Calu3 (cell line): ENCODE results near the gene ACSM5. TPM values are rescaled to one million over a fixed set of nuclear protein-coding genes. Genes with fewer than 3 reads are reported as not detected.

Experiments used
- BruUV-seq: library from RNA; stranded (reverse); fragments of 400-500 nt; replicated peaks from 2 replicates; lab custom pipeline; 2021; lab: Mats Ljungman, UMichigan
- CTCF ChIA-PET: fragments of 300-600 bp; sonication (Branson Sonifier 250); formaldehyde crosslinking; loops from one replicate; lab custom pipeline; 2022; ENCODE audit warnings: antibody characterized with exemption; lab: Charles Lee
- DNase-seq: peaks from one replicate; pipeline ENCODE4 v3.0.0; 2022
- H3K27ac Mint-ChIP-seq: one replicate; pipeline ENCODE4 v1.8.0; 2022; ENCODE audit warnings: mixed read lengths; ENCODE audit not compliant: unreplicated experiment
- H3K27me3 Mint-ChIP-seq: one replicate; pipeline ENCODE4 v1.8.0; 2022; ENCODE audit warnings: mixed read lengths; ENCODE audit not compliant: unreplicated experiment
- H3K36me3 Mint-ChIP-seq: one replicate; pipeline ENCODE4 v1.8.0; 2022; ENCODE audit warnings: mild to moderate bottlenecking, moderate library complexity, mixed read lengths; ENCODE audit not compliant: insufficient read depth, unreplicated experiment
- H3K4me1 Mint-ChIP-seq: one replicate; pipeline ENCODE4 v1.8.0; 2022; ENCODE audit warnings: mild to moderate bottlenecking, low read depth, mixed read lengths; ENCODE audit not compliant: unreplicated experiment
- H3K4me3 Mint-ChIP-seq: one replicate; pipeline ENCODE4 v1.8.0; 2022; ENCODE audit warnings: mild to moderate bottlenecking, low read depth, moderate library complexity, mixed read lengths; ENCODE audit not compliant: unreplicated experiment
- H3K9me3 Mint-ChIP-seq: one replicate; pipeline ENCODE4 v1.8.0; 2022; ENCODE audit warnings: low read depth, mixed read lengths; ENCODE audit not compliant: unreplicated experiment
- intact Hi-C: fragments of 100-400 bp; cut with micrococcal nuclease; formaldehyde crosslinking; loops from one replicate; pipeline ENCODE4 v1.10.0; 2022; ENCODE audit not compliant: unreplicated experiment
- total RNA-seq: library from RNA; stranded (reverse); gene quantifications from 2 replicates; pipeline ENCODE4 v1.2.3, GENCODE V29; 2022
- TF ChIP-seq, protein P1 (sequence below): fragments of 200-600 bp; IDR thresholded peaks from one replicate; pipeline ENCODE4 v1.8.0; 2022; ENCODE audit warnings: antibody characterized with exemption; ENCODE audit not compliant: unreplicated experiment

ACSM5 gene
- total RNA-seq, 1 experiment from 2014 or later, result not detected

GRCh38 chr16:20382202-20382948 is 27.0 kb upstream of the ACSM5 start:
- Mint-ChIP-seq H3K4me3 (no peak overlapping the region), H3K27me3 (peaks cover 50% of the 10 kb centered on the region), H3K27ac (no peak overlapping the region), H3K9me3 (no peaks in the 10 kb centered on the region), H3K4me1 (no peaks in the 10 kb centered on the region), H3K36me3 (no peaks in the 10 kb centered on the region)
- intact Hi-C loops, result loop anchor here (2.0 to 10.0 kb wide), 3 partner anchors 398 to 824 kb away; no protein-coding TSS in a partner anchor
- DNase-seq, result no peak
- BruUV-seq, result no TSS peak
- TF ChIP-seq, protein P1, sequence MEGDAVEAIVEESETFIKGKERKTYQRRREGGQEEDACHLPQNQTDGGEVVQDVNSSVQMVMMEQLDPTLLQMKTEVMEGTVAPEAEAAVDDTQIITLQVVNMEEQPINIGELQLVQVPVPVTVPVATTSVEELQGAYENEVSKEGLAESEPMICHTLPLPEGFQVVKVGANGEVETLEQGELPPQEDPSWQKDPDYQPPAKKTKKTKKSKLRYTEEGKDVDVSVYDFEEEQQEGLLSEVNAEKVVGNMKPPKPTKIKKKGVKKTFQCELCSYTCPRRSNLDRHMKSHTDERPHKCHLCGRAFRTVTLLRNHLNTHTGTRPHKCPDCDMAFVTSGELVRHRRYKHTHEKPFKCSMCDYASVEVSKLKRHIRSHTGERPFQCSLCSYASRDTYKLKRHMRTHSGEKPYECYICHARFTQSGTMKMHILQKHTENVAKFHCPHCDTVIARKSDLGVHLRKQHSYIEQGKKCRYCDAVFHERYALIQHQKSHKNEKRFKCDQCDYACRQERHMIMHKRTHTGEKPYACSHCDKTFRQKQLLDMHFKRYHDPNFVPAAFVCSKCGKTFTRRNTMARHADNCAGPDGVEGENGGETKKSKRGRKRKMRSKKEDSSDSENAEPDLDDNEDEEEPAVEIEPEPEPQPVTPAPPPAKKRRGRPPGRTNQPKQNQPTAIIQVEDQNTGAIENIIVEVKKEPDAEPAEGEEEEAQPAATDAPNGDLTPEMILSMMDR, result no peak
- CTCF ChIA-PET, result interaction anchor here (1.3 to 5.8 kb wide), 4 partner anchors 10 to 483 kb away, joined by 3 to 99 read pairs (median 17); no protein-coding TSS in a partner anchor

DNA sequence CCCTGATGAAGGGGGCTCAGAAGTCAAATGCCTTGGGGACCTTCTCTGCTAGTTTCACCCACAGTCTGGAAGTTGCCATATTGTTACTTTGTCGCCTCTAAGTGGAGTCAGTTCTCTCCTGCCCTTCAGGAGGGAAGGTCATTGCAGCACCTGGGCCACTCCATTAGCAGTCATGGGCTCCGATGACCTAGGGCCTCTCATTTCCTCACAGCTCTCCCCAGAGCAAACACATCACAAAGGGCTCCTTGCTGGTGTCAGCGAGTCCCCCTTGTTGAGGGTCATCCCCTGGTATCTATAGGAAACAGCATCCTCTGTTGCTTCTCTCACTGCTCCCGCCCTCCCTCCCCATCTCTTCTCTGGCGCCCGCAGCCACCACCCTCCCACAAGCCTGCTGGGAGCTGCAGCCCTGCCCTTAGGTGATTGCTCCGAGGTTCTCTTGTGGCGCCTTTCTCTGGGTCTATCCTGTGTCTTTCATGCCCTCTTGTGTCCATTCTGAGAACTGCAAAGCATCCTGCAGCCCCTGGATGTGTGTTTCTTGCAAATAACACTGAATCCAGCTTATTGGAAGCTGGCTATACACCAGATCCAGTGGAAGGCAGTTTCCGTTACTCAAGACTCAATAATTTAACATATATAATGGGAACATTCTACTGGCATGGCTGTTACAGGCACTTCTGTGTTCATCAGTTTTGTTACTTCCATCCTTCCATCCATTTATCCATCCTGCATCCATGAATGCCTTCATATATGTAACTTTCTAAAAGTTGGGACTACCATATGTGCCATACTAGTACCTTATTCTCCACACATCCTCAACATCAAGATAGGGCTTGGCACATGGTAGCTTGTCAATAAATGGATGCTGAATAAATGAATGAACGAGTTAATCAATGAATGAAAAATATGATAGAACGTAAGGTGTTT is 26.0 kb upstream of the ACSM5 start:
- H3K9me3 Mint-ChIP-seq, result no peaks in the 10 kb centered on the region
- BruUV-seq, result no TSS peak
- H3K4me1 Mint-ChIP-seq, result no peaks in the 10 kb centered on the region
- CTCF ChIA-PET, result interaction anchor here (0.6 to 5.8 kb wide), 6 partner anchors 11 to 484 kb away, joined by 3 to 99 read pairs (median 4); no protein-coding TSS in a partner anchor
- intact Hi-C loops, result loop anchor here (1.0 to 10.0 kb wide), 5 partner anchors 399 to 825 kb away; no protein-coding TSS in a partner anchor
- H3K27ac Mint-ChIP-seq, result no peak overlapping the region
- TF ChIP-seq, protein P1, result peak; percentile 89
- DNase-seq, result peak; percentile 81
- H3K27me3 Mint-ChIP-seq, result peaks cover 50% of the 10 kb centered on the region
- H3K36me3 Mint-ChIP-seq, result no peaks in the 10 kb centered on the region
- H3K4me3 Mint-ChIP-seq, result no peak overlapping the region

DNA sequence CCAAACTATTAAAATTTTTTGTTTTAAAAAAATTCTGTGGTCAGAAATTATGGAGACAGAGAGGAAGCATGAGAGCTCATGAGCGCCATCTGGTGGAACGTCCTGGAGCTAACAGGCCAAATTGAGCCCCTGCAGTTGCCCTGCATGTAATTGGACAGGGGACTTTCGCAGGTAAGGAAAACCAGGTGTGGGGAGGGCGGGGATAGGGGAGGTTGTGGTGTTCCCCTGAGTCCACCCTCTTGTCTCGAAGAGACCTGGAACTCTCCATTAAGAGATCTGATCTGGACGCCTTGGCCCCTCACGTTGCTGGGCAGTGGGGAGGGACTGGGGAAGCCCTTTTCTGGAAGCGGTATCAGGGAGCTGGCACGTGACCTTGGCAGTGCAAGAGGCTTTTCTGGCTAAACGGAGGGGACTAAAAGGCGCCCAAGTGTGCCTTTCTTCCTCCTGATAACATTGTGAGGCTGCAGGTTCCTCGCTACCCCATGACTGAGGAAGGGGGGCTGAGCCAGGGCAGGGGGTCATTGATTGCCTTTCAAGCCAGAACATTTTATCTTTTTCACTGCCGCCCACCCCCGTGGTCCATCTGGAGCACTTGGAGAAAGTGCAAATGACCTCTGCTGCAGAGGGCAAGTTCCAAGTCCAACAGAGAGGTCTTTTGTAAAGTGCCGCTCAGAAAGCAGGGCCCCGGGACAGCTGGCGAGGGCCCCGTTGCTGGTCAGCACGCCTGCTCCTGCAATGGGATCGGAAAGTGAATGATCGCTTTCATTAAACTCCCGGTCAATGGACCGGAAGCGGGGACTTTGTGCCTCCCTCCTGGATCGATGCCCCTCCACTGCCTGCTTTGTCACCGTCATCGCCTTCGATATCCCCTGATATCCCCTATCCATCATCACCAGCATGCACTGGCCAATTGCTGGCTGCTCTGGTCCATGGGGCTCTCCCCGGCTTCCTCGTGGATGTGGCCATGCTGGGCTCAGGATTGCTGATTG is 23.2 kb upstream of the ACSM5 start:
- CTCF ChIA-PET, result interaction anchor here (0.5 to 5.8 kb wide), 13 partner anchors 9 to 802 kb away, joined by 3 to 99 read pairs (median 4); no protein-coding TSS in a partner anchor
- BruUV-seq, result no TSS peak
- peak; percentile 78 for DNase-seq
- Mint-ChIP-seq H3K9me3 (no peaks in the 10 kb centered on the region), H3K27me3 (peaks cover 42% of the 10 kb centered on the region), H3K4me1 (no peaks in the 10 kb centered on the region), H3K27ac (no peak overlapping the region), H3K4me3 (no peak overlapping the region), H3K36me3 (no peaks in the 10 kb centered on the region)
- TF ChIP-seq, protein P1, result peak; percentile 88
- intact Hi-C loops, result loop anchor here (5.0 to 10.0 kb wide), 4 partner anchors 84 to 804 kb away; no protein-coding TSS in a partner anchor
